HepG2 (cell line): ENCODE measurements around the gene ATG4D. TPM values are rescaled to one million over a fixed set of nuclear protein-coding genes. Genes with fewer than 3 reads are reported as not detected.
A peak's percentile ranks its signal among the peaks of the same experiment; 100 is the strongest.
"Not testable (repeated sequence)": the region's sequence is repeated elsewhere in the genome, so short reads cannot be mapped to it uniquely, and the experiment has no call there.

ENCODE experiments used
- ATAC-seq: fragments of 200-7000 bp; cut with Tn5 transposase; 3 replicates; pipeline ENCODE4 v1.9.1; 2020; ENCODE audit warnings: mild to moderate bottlenecking, moderate library complexity
- BruUV-seq: library from RNA; stranded (reverse); fragments of 400-500 nt; replicated peaks from 2 replicates; lab custom pipeline; 2021; lab: Mats Ljungman, UMichigan
- CTCF ChIA-PET: fragments of 300-600 bp; formaldehyde crosslinking; extraction: SDS; loops from one replicate; lab custom pipeline; 2021; ENCODE audit warnings: low total read pairs, inconsistent platforms, low intra/inter-chr PET ratio; lab: Yijun Ruan, JAX
- POLR2A ChIA-PET: fragments of 350-600 bp; sonication (Branson Sonifier 250); formaldehyde crosslinking; loops from one replicate; lab custom pipeline; 2020; ENCODE audit warnings: antibody characterized with exemption, inconsistent platforms; lab: Yijun Ruan, JAX
- DNase-seq: peaks from one replicate; pipeline ENCODE4 v3.0.0-alpha.2; 2015; ENCODE audit warnings: low spot score
- FAIRE-seq: peaks from 3 replicates; lab custom pipeline; 2011; peaks lifted over from hg19 to GRCh38; lab: Jason Lieb, UNC
- H2AFZ ChIP-seq: one replicate; pipeline ENCODE4 v1.6.1; 2011; ENCODE audit warnings: low read length, inconsistent platforms
- H3K27ac ChIP-seq: fragments of 300-600 bp; 3 replicates; pipeline ENCODE4 v1.8.0; 2011; ENCODE audit warnings: mixed run types, mild to moderate bottlenecking, mixed read lengths, low read length, inconsistent platforms; ENCODE audit not compliant: insufficient read depth; ENCODE audit errors: extremely low read length
- H3K27me3 ChIP-seq, 2 experiments: fragments of 200-600 bp in 1 of 2; 2 replicates in 1 of 2; 3 replicates in 1 of 2; pipeline versions ENCODE4 v1.6.0 to v1.8.0; 2011; ENCODE audit warnings: low read length in 2 of 2, mild to moderate bottlenecking in 2 of 2, moderate library complexity in 2 of 2, inconsistent platforms in 1 of 2; ENCODE audit not compliant: insufficient read depth in 2 of 2, control insufficient read depth in 1 of 2
- H3K36me3 ChIP-seq, 2 experiments: fragments of 200-600 bp in 1 of 2; replicated peaks in 1 of 2; 2 replicates in 1 of 2; 3 replicates in 1 of 2; pipeline versions ENCODE4 v1.5.1 to v1.8.0; 2011; ENCODE audit warnings: low read length in 2 of 2, inconsistent platforms in 1 of 2; ENCODE audit not compliant: insufficient read depth in 2 of 2, control insufficient read depth in 1 of 2
- H3K4me1 ChIP-seq: 2 replicates; pipeline ENCODE4 v1.5.1; 2012; ENCODE audit warnings: low read length, inconsistent platforms; ENCODE audit not compliant: insufficient read depth
- H3K4me2 ChIP-seq: 2 replicates; pipeline ENCODE4 v1.6.0; 2011; ENCODE audit warnings: low read depth, low read length, inconsistent platforms
- H3K4me3 ChIP-seq, 3 experiments: fragments of 200-600 bp in 1 of 3; sonication (generic), shearing (Covaris generic) in 1 of 3; replicated peaks in 1 of 3; 2 replicates each; pipeline ENCODE4 v1.5.1; 2011 to 2016; ENCODE audit warnings: low read length in 3 of 3, inconsistent platforms in 2 of 3, low read depth in 2 of 3, mild to moderate bottlenecking in 2 of 3, control low read depth in 1 of 3, mixed read lengths in 1 of 3; ENCODE audit not compliant: insufficient read depth in 1 of 3
- H3K79me2 ChIP-seq: one replicate; pipeline ENCODE4 v1.6.1; 2011; ENCODE audit warnings: low read length, inconsistent platforms; ENCODE audit not compliant: insufficient read depth
- H3K9ac ChIP-seq: 2 replicates; pipeline ENCODE4 v1.6.0; 2011; ENCODE audit warnings: mild to moderate bottlenecking, low read depth, low read length, inconsistent platforms; ENCODE audit not compliant: insufficient read depth
- H3K9me3 ChIP-seq: 2 replicates; pipeline ENCODE4 v1.5.1; 2012; ENCODE audit warnings: mild to moderate bottlenecking, low read length
- H4K20me1 ChIP-seq: 2 replicates; pipeline ENCODE4 v1.6.0; 2011; ENCODE audit warnings: inconsistent platforms, mild to moderate bottlenecking, low read length, moderate library complexity; ENCODE audit not compliant: insufficient read depth
- CTCF ChIP-seq: sonication (generic); formaldehyde crosslinking; IDR thresholded peaks from 2 replicates; pipeline ENCODE4 v1.5.0; 2020; ENCODE audit warnings: mild to moderate bottlenecking, missing genetic modification reagents, moderate library complexity
- NFATC3 ChIP-seq: sonication (generic); formaldehyde crosslinking; IDR thresholded peaks from 2 replicates; pipeline ENCODE4 v1.5.1; 2020; ENCODE audit warnings: mild to moderate bottlenecking, missing genetic modification reagents
- PHF20 ChIP-seq: sonication (generic); formaldehyde crosslinking; IDR thresholded peaks from 2 replicates; pipeline ENCODE4 v1.5.0; 2020; ENCODE audit warnings: mild to moderate bottlenecking, missing genetic modification reagents
- STAG1 ChIP-seq: sonication (generic); formaldehyde crosslinking; IDR thresholded peaks from 2 replicates; pipeline ENCODE4 v1.4.0; 2020; ENCODE audit warnings: missing genetic modification reagents
- TARDBP ChIP-seq: sonication (generic); formaldehyde crosslinking; IDR thresholded peaks from 2 replicates; pipeline ENCODE4 v1.8.0; 2022; ENCODE audit warnings: mild to moderate bottlenecking, missing genetic modification reagents
- YEATS2 ChIP-seq: sonication (generic); formaldehyde crosslinking; IDR thresholded peaks from 2 replicates; pipeline ENCODE4 v1.4.0; 2020; ENCODE audit warnings: missing genetic modification reagents, borderline replicate concordance
- ZNF3 ChIP-seq: IDR thresholded peaks from 2 replicates; pipeline ENCODE4 v1.7.0; 2017; ENCODE audit warnings: inconsistent platforms
- WGBS: methylation state at CpG from one replicate; pipeline ENCODE4 v1.1.6; 2017; ENCODE audit warnings: low lambda C conversion rate; 5-methylcytosine and 5-hydroxymethylcytosine counted together
- in situ Hi-C: cut with HindIII; loops from 2 replicates; pipeline ENCODE4 v1.10.0; 2017; ENCODE audit warnings: low pct_unique_long_range_greater_than_20kb; ENCODE audit not compliant: extremely low pct_ligation_motif_present
- intact Hi-C: fragments of 100-400 bp; cut with micrococcal nuclease; formaldehyde crosslinking; loops from one replicate; pipeline ENCODE4 v1.10.0; 2022; ENCODE audit not compliant: unreplicated experiment
- polyA plus RNA-seq, 8 experiments: library from polyadenylated mRNA; depleted of rRNA in 3 of 8; stranded (reverse) in 7 of 8; unstranded in 1 of 8; fragments of >200 nt; fragmentation: Illumina TruSeq in 4 of 8; extraction: Trizol in 4 of 8; gene quantifications; 2 replicates each; pipeline versions ENCODE4 v1.2.1 to v1.2.3, GENCODE V29; 2011 to 2016; ENCODE audit warnings: low read depth in 4 of 8, missing spikeins in 1 of 8, mixed read lengths in 1 of 8; ENCODE audit not compliant: insufficient read depth in 1 of 8
- total RNA-seq, 5 experiments: library from RNA; depleted of rRNA; stranded (reverse); fragments of >200 nt; fragmentation: Illumina TruSeq; extraction: Trizol; gene quantifications; 2 replicates each; pipeline ENCODE4 v1.2.3, GENCODE V29; 2016; ENCODE audit warnings: low read depth in 1 of 5
- TF ChIP-seq, protein P1 (sequence below): sonication (generic); formaldehyde crosslinking; IDR thresholded peaks from 2 replicates; pipeline ENCODE4 v1.5.0; 2020; ENCODE audit warnings: mild to moderate bottlenecking, missing genetic modification reagents

The ATG4D gene
- total and polyA plus RNA-seq, 2 of the 13 experiments (the other 11 are each of a cell fraction or from before 2014, with no cell fraction given), result 17.8 to 19.0 TPM

DNA sequence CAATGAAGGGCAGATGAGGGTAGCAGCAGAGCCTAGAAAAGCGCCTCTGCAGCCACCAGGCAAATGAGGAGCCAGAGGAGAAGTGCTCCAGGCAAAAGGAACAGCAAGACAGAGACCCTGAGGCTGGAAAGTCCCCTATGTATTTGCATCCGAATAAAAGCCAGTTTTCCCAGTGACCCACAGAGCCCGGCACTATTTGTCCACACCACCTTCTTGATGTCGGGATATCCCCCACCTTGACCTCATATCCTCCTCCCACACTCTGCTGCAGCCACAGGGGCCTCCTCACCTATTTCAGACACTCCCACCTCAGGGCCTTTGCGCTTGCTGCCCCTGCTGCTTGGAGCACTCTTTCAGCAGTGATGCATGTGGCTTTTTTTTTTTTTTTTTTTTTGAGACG is 6.6 kb downstream of the ATG4D start (continued):
- TF ChIP-seq PHF20 (CRISPR knock-in tag), result no peak
- TF ChIP-seq, protein P1, sequence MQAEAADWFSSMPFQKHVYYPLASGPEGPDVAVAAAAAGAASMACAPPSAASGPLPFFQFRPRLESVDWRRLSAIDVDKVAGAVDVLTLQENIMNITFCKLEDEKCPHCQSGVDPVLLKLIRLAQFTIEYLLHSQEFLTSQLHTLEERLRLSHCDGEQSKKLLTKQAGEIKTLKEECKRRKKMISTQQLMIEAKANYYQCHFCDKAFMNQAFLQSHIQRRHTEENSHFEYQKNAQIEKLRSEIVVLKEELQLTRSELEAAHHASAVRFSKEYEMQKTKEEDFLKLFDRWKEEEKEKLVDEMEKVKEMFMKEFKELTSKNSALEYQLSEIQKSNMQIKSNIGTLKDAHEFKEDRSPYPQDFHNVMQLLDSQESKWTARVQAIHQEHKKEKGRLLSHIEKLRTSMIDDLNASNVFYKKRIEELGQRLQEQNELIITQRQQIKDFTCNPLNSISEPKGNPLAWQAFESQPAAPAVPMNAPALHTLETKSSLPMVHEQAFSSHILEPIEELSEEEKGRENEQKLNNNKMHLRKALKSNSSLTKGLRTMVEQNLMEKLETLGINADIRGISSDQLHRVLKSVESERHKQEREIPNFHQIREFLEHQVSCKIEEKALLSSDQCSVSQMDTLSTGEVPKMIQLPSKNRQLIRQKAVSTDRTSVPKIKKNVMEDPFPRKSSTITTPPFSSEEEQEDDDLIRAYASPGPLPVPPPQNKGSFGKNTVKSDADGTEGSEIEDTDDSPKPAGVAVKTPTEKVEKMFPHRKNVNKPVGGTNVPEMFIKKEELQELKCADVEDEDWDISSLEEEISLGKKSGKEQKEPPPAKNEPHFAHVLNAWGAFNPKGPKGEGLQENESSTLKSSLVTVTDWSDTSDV (CRISPR knock-in tag), result no peak
- TF ChIP-seq, all 625 proteins: peak for 0

- FAIRE-seq, H3K79me2 ChIP-seq, H3K4me3 ChIP-seq, ATAC-seq, H3K9me3 ChIP-seq, H3K9ac ChIP-seq, H3K4me2 ChIP-seq, H2AFZ ChIP-seq, CTCF ChIA-PET, intact Hi-C loops, H3K4me1 ChIP-seq, DNase-seq, BruUV-seq, H3K27me3 ChIP-seq, POLR2A ChIA-PET, in situ Hi-C loops, H3K27ac ChIP-seq, H4K20me1 ChIP-seq: not testable (repeated sequence)
- 97% methylated on average over 9 of the region's 9 CpGs for WGBS
- peaks cover 13 to 71% of the 10 kb centered on the region in 2 experiments for H3K36me3 ChIP-seq
These were observed 7.3 kb downstream of the ATG4D start for GRCh38 chr19:10551006-10551405.

GRCh38 chr19:10551698-10552301 is 8.1 kb downstream of the ATG4D start:
- intact Hi-C loops, result no loop called here
- Histone ChIP-seq H3K27me3 (no peaks in the 10 kb centered on the region), H3K4me3 (no peak overlapping the region), H3K4me1 (no peaks in the 10 kb centered on the region), H3K4me2 (no peak overlapping the region), H3K9me3 (no peaks in the 10 kb centered on the region), H3K36me3 (peaks cover 13 to 69% of the 10 kb centered on the region in 2 experiments), H2AFZ (no peak overlapping the region), H3K9ac (no peak overlapping the region), H3K79me2 (no peaks in the 10 kb centered on the region), H4K20me1 (no peaks in the 10 kb centered on the region), H3K27ac (no peak overlapping the region)
- FAIRE-seq (no peak), DNase-seq (no peak), ATAC-seq (peak; percentile 14; the same call in 1 of the 3 replicates)
- ChIA-PET POLR2A (interaction anchor here (1.1 kb wide), 1 partner anchor 11 kb away, joined by 4 read pairs; no protein-coding TSS in a partner anchor), CTCF (no interaction called here)
- BruUV-seq, result no TSS peak
- TF ChIP-seq STAG1 (CRISPR knock-in tag), result peak; percentile 40; the same call in 1 of the 2 replicates
- no peak for TF ChIP-seq YEATS2 (CRISPR knock-in tag)
- TF ChIP-seq TARDBP (CRISPR knock-in tag), result 0 out of 2 replicates have a peak, but pooled peaks have one; percentile 8
- no peak for TF ChIP-seq NFATC3 (CRISPR knock-in tag)
- TF ChIP-seq ZNF3, result peak; percentile 98
- TF ChIP-seq CTCF (CRISPR knock-in tag), result peak; percentile 38
- in situ Hi-C loops, result no loop called here
- 95% methylated on average over 12 of the region's 12 CpGs for WGBS
